H9 (cell line): ENCODE data around the gene UTS2B. TPM values are rescaled to one million over a fixed set of nuclear protein-coding genes. Genes with fewer than 3 reads are reported as not detected.

Experiments used
- DNase-seq: peaks from one replicate; pipeline ENCODE4 v3.0.0-alpha.2; 2017
- H2AFZ ChIP-seq: one replicate; pipeline ENCODE4 v1.6.1; 2013; ENCODE audit warnings: mild to moderate bottlenecking, low read length, control low read depth, moderate library complexity
- H2AK5ac ChIP-seq: 2 replicates; pipeline ENCODE4 v1.6.1; 2013; ENCODE audit warnings: low read length, control low read depth, mixed read lengths; ENCODE audit not compliant: insufficient read length
- H2BK120ac ChIP-seq: one replicate; pipeline ENCODE4 v1.6.1; 2013; ENCODE audit warnings: low read depth, mild to moderate bottlenecking, low read length, control low read depth, inconsistent platforms; ENCODE audit not compliant: poor library complexity, severe bottlenecking
- H2BK12ac ChIP-seq: 2 replicates; pipeline ENCODE4 v1.6.1; 2013; ENCODE audit warnings: low read length, control low read depth, mixed read lengths, low read depth; ENCODE audit not compliant: insufficient read length
- H2BK15ac ChIP-seq: 2 replicates; pipeline ENCODE4 v1.6.1; 2013; ENCODE audit warnings: low read depth, low read length, control low read depth
- H2BK20ac ChIP-seq: one replicate; pipeline ENCODE4 v1.6.1; 2013; ENCODE audit warnings: low read depth, mild to moderate bottlenecking, low read length, control low read depth, inconsistent platforms; ENCODE audit not compliant: poor library complexity, severe bottlenecking
- H2BK5ac ChIP-seq: 2 replicates; pipeline ENCODE4 v1.6.1; 2013; ENCODE audit warnings: low read length, control low read depth, mixed read lengths; ENCODE audit not compliant: insufficient read length
- H3K14ac ChIP-seq: 2 replicates; pipeline ENCODE4 v1.6.1; 2013; ENCODE audit warnings: low read length, control low read depth; ENCODE audit not compliant: insufficient read depth
- H3K18ac ChIP-seq: 2 replicates; pipeline ENCODE4 v1.6.1; 2013; ENCODE audit warnings: low read depth, mild to moderate bottlenecking, mixed read lengths, low read length, control low read depth; ENCODE audit not compliant: insufficient read length
- H3K23ac ChIP-seq: 2 replicates; pipeline ENCODE4 v1.6.1; 2013; ENCODE audit warnings: low read length, control low read depth, mixed read lengths, low read depth; ENCODE audit not compliant: insufficient read length
- H3K23me2 ChIP-seq: 2 replicates; pipeline ENCODE4 v1.6.1; 2013; ENCODE audit warnings: low read depth, mild to moderate bottlenecking, mixed read lengths, low read length, control low read depth; ENCODE audit not compliant: insufficient read length, poor library complexity, severe bottlenecking
- H3K27ac ChIP-seq: 2 replicates; pipeline ENCODE4 v1.5.1; 2013; ENCODE audit warnings: low read length, control low read depth, mixed read lengths, low read depth; ENCODE audit not compliant: insufficient read length
- H3K27me3 ChIP-seq: 2 replicates; pipeline ENCODE4 v1.6.1; 2013; ENCODE audit warnings: low read length, control low read depth, inconsistent platforms; ENCODE audit not compliant: insufficient read depth
- H3K4ac ChIP-seq: 2 replicates; pipeline ENCODE4 v1.6.1; 2013; ENCODE audit warnings: low read depth, mild to moderate bottlenecking, control low read depth, inconsistent platforms, low read length, moderate library complexity
- H3K4me1 ChIP-seq: 2 replicates; pipeline ENCODE4 v1.6.1; 2013; ENCODE audit warnings: low read length, control low read depth, inconsistent platforms; ENCODE audit not compliant: insufficient read depth
- H3K4me2 ChIP-seq: 2 replicates; pipeline ENCODE4 v1.6.1; 2013; ENCODE audit warnings: low read length, control low read depth, mixed read lengths; ENCODE audit not compliant: insufficient read length, insufficient read depth
- H3K56ac ChIP-seq: 2 replicates; pipeline ENCODE4 v1.6.1; 2013; ENCODE audit warnings: low read depth, mild to moderate bottlenecking, mixed read lengths, low read length, control low read depth; ENCODE audit not compliant: insufficient read length
- H3K79me1 ChIP-seq: 2 replicates; pipeline ENCODE4 v1.6.1; 2013; ENCODE audit warnings: low read depth, mild to moderate bottlenecking, moderate library complexity, low read length, control low read depth, inconsistent platforms; ENCODE audit not compliant: insufficient read depth, poor library complexity, severe bottlenecking
- H3K79me2 ChIP-seq: 2 replicates; pipeline ENCODE4 v1.6.1; 2013; ENCODE audit warnings: low read length, control low read depth, inconsistent platforms; ENCODE audit not compliant: insufficient read depth
- H3K9ac ChIP-seq: 2 replicates; pipeline ENCODE4 v1.6.1; 2013; ENCODE audit warnings: low read length, control low read depth, mixed read lengths; ENCODE audit not compliant: insufficient read length; ENCODE audit errors: extremely low read depth
- H3K9me3 ChIP-seq: one replicate; pipeline ENCODE4 v1.6.1; 2013; ENCODE audit warnings: low read depth, low read length, inconsistent platforms; ENCODE audit not compliant: control insufficient read depth
- H3T11ph ChIP-seq: one replicate; pipeline ENCODE4 v1.6.1; 2013; ENCODE audit warnings: mild to moderate bottlenecking, low read length, control low read depth, inconsistent platforms
- H4K20me1 ChIP-seq: one replicate; pipeline ENCODE4 v1.6.1; 2013; ENCODE audit not compliant: control insufficient read depth, insufficient read length, insufficient read depth
- H4K5ac ChIP-seq: 2 replicates; pipeline ENCODE4 v1.6.1; 2013; ENCODE audit warnings: low read depth, mild to moderate bottlenecking, mixed read lengths, low read length, control low read depth; ENCODE audit not compliant: insufficient read length
- H4K8ac ChIP-seq: replicated peaks from 2 replicates; pipeline ENCODE4 v1.6.1; 2013; ENCODE audit warnings: low read length, control low read depth, mixed read lengths, low read depth; ENCODE audit not compliant: insufficient read length
- H4K91ac ChIP-seq: 2 replicates; pipeline ENCODE4 v1.6.1; 2013; ENCODE audit warnings: low read depth, mild to moderate bottlenecking, moderate library complexity, mixed read lengths, low read length, control low read depth; ENCODE audit not compliant: insufficient read length
- H3K27ac Mint-ChIP-seq, 3 experiments: 2 replicates in 2 of 3; 3 replicates in 1 of 3; pipeline ENCODE4 v1.8.0; 2020 to 2021; ENCODE audit warnings: mixed read lengths in 3 of 3, mild to moderate bottlenecking in 1 of 3, moderate library complexity in 1 of 3
- H3K27me3 Mint-ChIP-seq: 2 replicates; pipeline ENCODE4 v1.8.0; 2021; ENCODE audit warnings: low read depth, mild to moderate bottlenecking, moderate library complexity, mixed read lengths
- H3K36me3 Mint-ChIP-seq, 3 experiments: 2 replicates in 2 of 3; 3 replicates in 1 of 3; pipeline ENCODE4 v1.8.0; 2020 to 2021; ENCODE audit warnings: low read depth in 3 of 3, mixed read lengths in 3 of 3; ENCODE audit not compliant: insufficient read depth in 1 of 3
- H3K4me1 Mint-ChIP-seq, 2 experiments: 2 replicates each; pipeline ENCODE4 v1.8.0; 2020; ENCODE audit warnings: mixed read lengths in 2 of 2
- H3K4me3 Mint-ChIP-seq, 2 experiments: 2 replicates in 1 of 2; 3 replicates in 1 of 2; pipeline ENCODE4 v1.8.0; 2020 to 2021; ENCODE audit warnings: mild to moderate bottlenecking in 2 of 2, mixed read lengths in 2 of 2, moderate library complexity in 1 of 2
- H3K9me3 Mint-ChIP-seq, 2 experiments: 2 replicates in 1 of 2; 3 replicates in 1 of 2; pipeline ENCODE4 v1.8.0; 2020; ENCODE audit warnings: mild to moderate bottlenecking in 2 of 2, mixed read lengths in 2 of 2, moderate library complexity in 1 of 2
- WGBS: extraction: QIAGEN DNeasy Blood & Tissue Kit; methylation state at CpG from one replicate; pipeline ENCODE4 v1.1.7; 2013; ENCODE audit warnings: missing lambda C conversion rate, low lambda C conversion rate, mixed read lengths; ENCODE audit not compliant: insufficient read length; ENCODE audit errors: extremely low coverage; 5-methylcytosine and 5-hydroxymethylcytosine counted together
- total RNA-seq: library from RNA; stranded (reverse); gene quantifications from 2 replicates; pipeline ENCODE4 v1.2.1, GENCODE V29; 2021
- TF ChIP-seq, protein P1 (sequence below): fragments of 200-600 bp; sonication (generic); conservative IDR thresholded peaks from 3 replicates; pipeline ENCODE4 v1.8.0; 2021; ENCODE audit warnings: antibody characterized with exemption, mild to moderate bottlenecking

UTS2B gene
- total RNA-seq, 1 experiment from 2014 or later, result 0.09 TPM

- DNase-seq, result no peak
- H3K27me3 ChIP-seq, result no peaks in the 10 kb centered on the region
- H3K9me3 Mint-ChIP-seq, result no peaks in the 10 kb centered on the region
- H4K8ac ChIP-seq, result no peak overlapping the region
- H3K36me3 Mint-ChIP-seq, result no peaks in the 10 kb centered on the region
- no peak overlapping the region for H2BK12ac ChIP-seq
- no peak overlapping the region for H3K23ac ChIP-seq
- no peak overlapping the region for H2AFZ ChIP-seq
- no peak overlapping the region for H3K9ac ChIP-seq
- H3K4me1 Mint-ChIP-seq, result peaks cover 8 to 9% of the 10 kb centered on the region in 2 experiments; a peak in 3 of 4 replicates
- no peak overlapping the region for H2BK120ac ChIP-seq
- H4K20me1 ChIP-seq, result no peaks in the 10 kb centered on the region
- H4K5ac ChIP-seq, result no peak overlapping the region
- H3T11ph ChIP-seq, result no peak overlapping the region
- no peak overlapping the region for H3K18ac ChIP-seq
- H3K27ac ChIP-seq, result no peak overlapping the region
- no peak overlapping the region for H3K4ac ChIP-seq
- no peak overlapping the region for H2BK15ac ChIP-seq
- no CpG with 5 or more reads among the region's 3 CpGs for WGBS
- no peak overlapping the region for H4K91ac ChIP-seq
- H3K14ac ChIP-seq, result no peak overlapping the region
- no peak overlapping the region for H3K27ac Mint-ChIP-seq
- H3K4me3 Mint-ChIP-seq, result no peak overlapping the region
- no peak overlapping the region for H3K56ac ChIP-seq
- TF ChIP-seq, protein P1, sequence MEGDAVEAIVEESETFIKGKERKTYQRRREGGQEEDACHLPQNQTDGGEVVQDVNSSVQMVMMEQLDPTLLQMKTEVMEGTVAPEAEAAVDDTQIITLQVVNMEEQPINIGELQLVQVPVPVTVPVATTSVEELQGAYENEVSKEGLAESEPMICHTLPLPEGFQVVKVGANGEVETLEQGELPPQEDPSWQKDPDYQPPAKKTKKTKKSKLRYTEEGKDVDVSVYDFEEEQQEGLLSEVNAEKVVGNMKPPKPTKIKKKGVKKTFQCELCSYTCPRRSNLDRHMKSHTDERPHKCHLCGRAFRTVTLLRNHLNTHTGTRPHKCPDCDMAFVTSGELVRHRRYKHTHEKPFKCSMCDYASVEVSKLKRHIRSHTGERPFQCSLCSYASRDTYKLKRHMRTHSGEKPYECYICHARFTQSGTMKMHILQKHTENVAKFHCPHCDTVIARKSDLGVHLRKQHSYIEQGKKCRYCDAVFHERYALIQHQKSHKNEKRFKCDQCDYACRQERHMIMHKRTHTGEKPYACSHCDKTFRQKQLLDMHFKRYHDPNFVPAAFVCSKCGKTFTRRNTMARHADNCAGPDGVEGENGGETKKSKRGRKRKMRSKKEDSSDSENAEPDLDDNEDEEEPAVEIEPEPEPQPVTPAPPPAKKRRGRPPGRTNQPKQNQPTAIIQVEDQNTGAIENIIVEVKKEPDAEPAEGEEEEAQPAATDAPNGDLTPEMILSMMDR, result no peak
- no peaks in the 10 kb centered on the region for H3K79me1 ChIP-seq
- H3K9me3 ChIP-seq, result no peaks in the 10 kb centered on the region
- H2BK5ac ChIP-seq, result no peak overlapping the region
- no peaks in the 10 kb centered on the region for H3K27me3 Mint-ChIP-seq
- H2BK20ac ChIP-seq, result no peak overlapping the region
- H3K4me1 ChIP-seq, result no peaks in the 10 kb centered on the region
- H3K23me2 ChIP-seq, result no peaks in the 10 kb centered on the region
- H3K4me2 ChIP-seq, result no peak overlapping the region
- H2AK5ac ChIP-seq, result no peak overlapping the region
- no peaks in the 10 kb centered on the region for H3K79me2 ChIP-seq
Measured at GRCh38 chr3:191339316-191339917, 9.1 kb upstream of the UTS2B start.
